GM19455 (cell line): ENCODE results near the gene NAV2.
A peak's percentile ranks its signal among the peaks of the same experiment; 100 is the strongest.

ENCODE experiments used
- ATAC-seq: cut with Tn5 transposase; IDR thresholded peaks from one replicate; pipeline ENCODE4 v1.9.1; 2021; ENCODE audit not compliant: unreplicated experiment

NAV2 gene

GRCh38 chr11:20097319-20098221 is 384.9 kb downstream of the NAV2 start:
- no peak for ATAC-seq

- ATAC-seq, result no peak
Measured at GRCh38 chr11:20099527-20099926, 386.9 kb downstream of the NAV2 start.

- ATAC-seq, result no peak
Measured at GRCh38 chr11:20102397-20102796, 389.8 kb downstream of the NAV2 start.

- no peak for ATAC-seq
Measured at GRCh38 chr11:20103281-20103680, 390.6 kb downstream of the NAV2 start.

- no peak for ATAC-seq
Measured at GRCh38 chr11:20105427-20105826, 392.8 kb downstream of the NAV2 start.

GRCh38 chr11:20109731-20110445 is 397.3 kb downstream of the NAV2 start:
- no peak for ATAC-seq

GRCh38 chr11:20110908-20111669 is 398.5 kb downstream of the NAV2 start:
- peak; percentile 88 for ATAC-seq

- ATAC-seq, result no peak
Measured at GRCh38 chr11:20111871-20112270, 399.2 kb downstream of the NAV2 start.

- ATAC-seq, result no peak
Measured at GRCh38 chr11:20112291-20113148, 399.9 kb downstream of the NAV2 start.

- ATAC-seq, result no peak
Measured at GRCh38 chr11:20113149-20113438, 400.5 kb downstream of the NAV2 start.

GRCh38 chr11:20114588-20114987 is 402.0 kb downstream of the NAV2 start:
- no peak for ATAC-seq

- ATAC-seq, result no peak
Measured at GRCh38 chr11:20116825-20117224, 404.2 kb downstream of the NAV2 start.

- ATAC-seq, result no peak
Measured at GRCh38 chr11:20117291-20117690, 404.7 kb downstream of the NAV2 start.

GRCh38 chr11:20118209-20118608 is 405.6 kb downstream of the NAV2 start:
- ATAC-seq, result no peak

GRCh38 chr11:20119315-20119714 is 406.7 kb downstream of the NAV2 start:
- ATAC-seq, result no peak

GRCh38 chr11:20120134-20120925 is 407.7 kb downstream of the NAV2 start:
- ATAC-seq, result no peak

GRCh38 chr11:20122131-20122530 is 409.5 kb downstream of the NAV2 start:
- no peak for ATAC-seq

GRCh38 chr11:20125927-20126326 is 413.3 kb downstream of the NAV2 start:
- no peak for ATAC-seq

GRCh38 chr11:20126724-20127123 is 414.1 kb downstream of the NAV2 start:
- no peak for ATAC-seq
